Measurements from ENCODE around the gene CTNNA2. TPM values are rescaled to one million over a fixed set of nuclear protein-coding genes. Genes with fewer than 3 reads are reported as not detected.

CTNNA2 gene
- polyA plus RNA-seq, 2 of the 4 experiments (the other 2 are of a cell fraction), result 0.50 to 0.94 TPM

DNA sequence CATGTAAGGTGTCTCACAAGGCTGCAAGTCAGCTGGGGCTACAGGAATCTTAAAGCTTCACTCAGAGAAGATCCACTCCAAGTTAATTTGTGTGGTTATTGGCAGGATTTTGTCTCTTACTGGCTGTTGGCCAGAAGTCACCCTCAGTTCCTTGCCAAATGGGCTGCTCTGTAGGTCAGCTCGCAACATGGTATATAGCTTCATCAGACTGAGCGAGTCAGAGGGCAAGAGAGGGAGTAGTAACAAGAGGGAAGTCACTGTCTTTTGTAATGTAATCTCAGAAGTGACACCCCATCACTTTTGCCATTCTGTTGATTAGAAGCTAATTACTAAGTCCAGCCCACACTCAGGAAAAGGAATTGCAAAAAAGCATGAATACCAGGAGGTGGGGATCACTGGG lies 672.2 kb downstream of the CTNNA2 start (continued):
- TF ChIP-seq POLR2A (IDR thresholded peaks at IDR 0.05; ENCODE audit: low read length), result no peak
- no peak for TF ChIP-seq JUN (IDR thresholded peaks at IDR 0.05)

DNA sequence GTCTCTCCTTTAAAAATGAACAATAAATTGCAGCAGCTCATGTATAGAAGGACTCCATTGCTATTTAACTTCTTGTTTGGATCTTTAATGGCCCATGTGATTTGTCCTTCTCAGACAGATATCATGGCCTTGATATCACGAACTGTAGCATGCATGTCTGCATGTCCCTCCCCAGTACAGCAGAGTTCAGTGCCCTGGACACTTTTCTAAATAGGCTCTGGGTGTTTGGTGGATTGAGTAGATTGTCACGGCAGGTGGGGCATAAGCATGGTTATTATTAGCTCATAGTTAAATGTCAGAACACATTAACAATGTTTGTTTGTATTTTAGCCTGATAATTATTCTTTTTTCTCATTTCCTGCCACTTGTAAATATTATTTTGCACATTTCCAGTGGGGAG lies 673.4 kb downstream of the CTNNA2 start:
- CTCF ChIA-PET, result no interaction called here
- TF ChIP-seq SMC3 (IDR thresholded peaks at IDR 0.05), result no peak
- no peak for TF ChIP-seq RFX5 (IDR thresholded peaks at IDR 0.05)
- 8% methylated on average over 2 of the region's 2 CpGs for WGBS (ENCODE audit: missing lambda C conversion rate)

DNA sequence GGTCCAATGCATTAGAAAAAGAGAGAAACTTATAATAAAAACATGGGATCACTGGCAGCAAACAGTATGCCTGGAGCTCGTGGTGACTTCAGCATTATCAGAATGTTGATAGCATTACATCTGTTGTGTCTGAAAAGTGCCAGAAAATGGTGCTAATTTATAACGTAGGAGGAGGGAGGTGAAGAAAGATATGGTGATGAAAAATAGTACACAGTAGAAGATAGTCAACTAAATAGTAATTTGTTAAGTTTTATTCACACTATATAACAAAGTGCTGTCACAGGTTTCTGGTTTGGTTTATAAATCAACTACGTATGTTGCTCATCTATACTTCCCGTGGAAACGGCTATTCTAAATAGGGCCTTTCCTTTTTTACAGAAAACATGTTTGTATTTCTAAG lies 674.3 kb downstream of the CTNNA2 start:
- POLR2A ChIA-PET, result no interaction called here
- Histone ChIP-seq H3K4me3 (no peak overlapping the region), H3K4me2 (no peak overlapping the region), H3K27ac (no peak overlapping the region), H3K9me3 (no peaks in the 10 kb centered on the region; the same call in 2 of the 3 replicates), H3K4me1 (no peaks in the 10 kb centered on the region)
- CTCF ChIA-PET, result no interaction called here
- TF ChIP-seq JUNB (IDR thresholded peaks at IDR 0.05), result no peak
- TF ChIP-seq CTCF (IDR thresholded peaks at IDR 0.05), result no peak
- no peak for TF ChIP-seq FOSL2 (IDR thresholded peaks at IDR 0.05)
- TF ChIP-seq FOSL2 (CRISPR knock-in tag; IDR thresholded peaks at IDR 0.05), result no peak
- TF ChIP-seq KDM5A (IDR thresholded peaks at IDR 0.05), result no peak
- no peak for TF ChIP-seq ZFP36 (IDR thresholded peaks at IDR 0.05; ENCODE audit: borderline replicate concordance, partially characterized antibody)
- TF ChIP-seq RNF2 (IDR thresholded peaks at IDR 0.05; ENCODE audit: borderline replicate concordance, low read depth), result no peak
- TF ChIP-seq SMC3 (IDR thresholded peaks at IDR 0.05), result no peak
- TF ChIP-seq RAD21 (conservative IDR thresholded peaks at IDR 0.05 in 1 of 2, IDR thresholded peaks at IDR 0.05 in 1 of 2), result no peak
- no peak for TF ChIP-seq KDM1A (IDR thresholded peaks at IDR 0.05; ENCODE audit: low read depth)
- TF ChIP-seq FOXS1 (CRISPR knock-in tag; IDR thresholded peaks at IDR 0.05), result no peak
- no peak for TF ChIP-seq POLR2AphosphoS2 (conservative IDR thresholded peaks at IDR 0.05; ENCODE audit: low read length)
- TF ChIP-seq EHMT2 (IDR thresholded peaks at IDR 0.05; ENCODE audit: low read depth), result no peak
- no peak for TF ChIP-seq JUN (IDR thresholded peaks at IDR 0.05)
- TF ChIP-seq NPAS2 (CRISPR knock-in tag; IDR thresholded peaks at IDR 0.05; ENCODE audit: borderline replicate concordance), result no peak
- TF ChIP-seq HDAC2 (IDR thresholded peaks at IDR 0.05), result no peak
- 19% methylated on average over 5 of the region's 5 CpGs for WGBS (ENCODE audit: missing lambda C conversion rate)
- no peak for FAIRE-seq
- no peak for DNase-seq (ENCODE audit: low read depth in 1 of 2, low spot score in 1 of 2)
- no peak for ATAC-seq

More for the DNA sequence above, 673.4 kb downstream of the CTNNA2 start:
- FAIRE-seq (no peak), ATAC-seq (no peak), DNase-seq (ENCODE audit: low read depth in 1 of 2, low spot score in 1 of 2) (no peak)
- Histone ChIP-seq H3K4me1 (no peaks in the 10 kb centered on the region), H3K27ac (no peak overlapping the region), H3K4me3 (no peak overlapping the region), H3K9me3 (no peaks in the 10 kb centered on the region; the same call in 2 of the 3 replicates), H3K4me2 (no peak overlapping the region)
- POLR2A ChIA-PET, result no interaction called here

DNA sequence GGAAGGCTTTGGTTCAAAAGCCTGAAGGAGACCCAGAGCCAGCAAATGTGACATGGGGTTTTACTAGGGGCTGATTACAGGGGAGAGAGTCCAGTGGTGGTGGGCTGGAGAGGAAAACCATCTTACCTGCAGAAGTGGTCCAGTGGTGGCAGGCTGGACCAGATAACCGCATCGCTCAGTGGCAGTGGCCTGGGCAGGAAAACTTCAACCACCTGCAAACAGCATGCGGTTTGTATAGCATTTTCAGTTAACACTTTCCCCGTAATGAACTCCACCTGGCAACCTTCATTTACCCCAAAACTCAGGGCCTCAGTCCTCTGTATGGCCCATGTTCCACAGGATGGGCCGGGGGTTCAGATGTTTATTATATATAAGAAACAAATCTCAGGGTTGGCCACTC lies 677.3 kb downstream of the CTNNA2 start:
- DNase-seq (ENCODE audit: low read depth in 1 of 2, low spot score in 1 of 2), result no peak
- Histone ChIP-seq H3K4me1 (no peaks in the 10 kb centered on the region), H3K4me2 (no peak overlapping the region), H3K27ac (no peak overlapping the region), H3K9me3 (no peaks in the 10 kb centered on the region; the same call in 2 of the 3 replicates), H3K4me3 (no peak overlapping the region)
- WGBS (ENCODE audit: missing lambda C conversion rate), result 29% methylated on average over 5 of the region's 5 CpGs
- no peak for FAIRE-seq
- ATAC-seq, result no peak
- ChIA-PET CTCF (no interaction called here), POLR2A (no interaction called here)
- TF ChIP-seq, protein P1, sequence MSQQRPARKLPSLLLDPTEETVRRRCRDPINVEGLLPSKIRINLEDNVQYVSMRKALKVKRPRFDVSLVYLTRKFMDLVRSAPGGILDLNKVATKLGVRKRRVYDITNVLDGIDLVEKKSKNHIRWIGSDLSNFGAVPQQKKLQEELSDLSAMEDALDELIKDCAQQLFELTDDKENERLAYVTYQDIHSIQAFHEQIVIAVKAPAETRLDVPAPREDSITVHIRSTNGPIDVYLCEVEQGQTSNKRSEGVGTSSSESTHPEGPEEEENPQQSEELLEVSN (IDR thresholded peaks at IDR 0.05; ENCODE audit: borderline replicate concordance, low read depth), result no peak
- TF ChIP-seq TFCP2L1 (CRISPR knock-in tag; IDR thresholded peaks at IDR 0.05) (no peak), ELK1 (IDR thresholded peaks at IDR 0.05; ENCODE audit: low read depth, low read length) (no peak), FOXS1 (CRISPR knock-in tag; IDR thresholded peaks at IDR 0.05) (no peak), CBX8 (IDR thresholded peaks at IDR 0.05) (no peak), CBX2 (IDR thresholded peaks at IDR 0.05; ENCODE audit: borderline replicate concordance, low read depth) (no peak), FOSL2 (IDR thresholded peaks at IDR 0.05) (no peak), FOSL2 (CRISPR knock-in tag; IDR thresholded peaks at IDR 0.05) (no peak), RNF2 (IDR thresholded peaks at IDR 0.05; ENCODE audit: borderline replicate concordance, low read depth) (no peak), ATOH8 (CRISPR knock-in tag; IDR thresholded peaks at IDR 0.05; ENCODE audit: low read depth) (no peak), JUNB (IDR thresholded peaks at IDR 0.05) (no peak), EP300 (IDR thresholded peaks at IDR 0.05) (no peak), PBX3 (IDR thresholded peaks at IDR 0.05) (no peak), ZNF302 (CRISPR knock-in tag; IDR thresholded peaks at IDR 0.05) (no peak), ZFP36 (IDR thresholded peaks at IDR 0.05; ENCODE audit: borderline replicate concordance, partially characterized antibody) (no peak), POLR2AphosphoS2 (conservative IDR thresholded peaks at IDR 0.05; ENCODE audit: low read length) (no peak), HEYL (CRISPR knock-in tag; IDR thresholded peaks at IDR 0.05) (no peak), KDM5A (IDR thresholded peaks at IDR 0.05) (no peak)
- TF ChIP-seq, protein P2, sequence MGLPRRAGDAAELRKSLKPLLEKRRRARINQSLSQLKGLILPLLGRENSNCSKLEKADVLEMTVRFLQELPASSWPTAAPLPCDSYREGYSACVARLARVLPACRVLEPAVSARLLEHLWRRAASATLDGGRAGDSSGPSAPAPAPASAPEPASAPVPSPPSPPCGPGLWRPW (IDR thresholded peaks at IDR 0.05), result no peak

All from A549 (cell line).